Muscle of leg (tissue), 11 donors: ENCODE results near the gene KRT6B. TPM values are rescaled to one million over a fixed set of nuclear protein-coding genes. Genes with fewer than 3 reads are reported as not detected.

Source experiments
- DNase-seq: peaks from one replicate; pipeline ENCODE4 v3.0.0; 2013
- H3K27ac ChIP-seq: one replicate; pipeline ENCODE4 v1.5.1; 2013; ENCODE audit warnings: mild to moderate bottlenecking, low read length, control low read depth
- H3K27me3 ChIP-seq: one replicate; pipeline ENCODE4 v1.6.1; 2013; ENCODE audit warnings: low read length; ENCODE audit not compliant: control insufficient read depth, insufficient read depth
- H3K36me3 ChIP-seq: one replicate; pipeline ENCODE4 v1.6.1; 2013; ENCODE audit warnings: low read length; ENCODE audit not compliant: control insufficient read depth, insufficient read depth
- H3K4me1 ChIP-seq: one replicate; pipeline ENCODE4 v1.6.1; 2013; ENCODE audit warnings: low read length; ENCODE audit not compliant: control insufficient read depth, insufficient read depth
- H3K4me3 ChIP-seq: one replicate; pipeline ENCODE4 v1.5.1; 2013; ENCODE audit warnings: low read length, control low read depth
- H3K9me3 ChIP-seq: replicated peaks from 2 replicates; pipeline ENCODE4 v1.6.1; 2013; ENCODE audit warnings: low read depth, low read length; ENCODE audit not compliant: control insufficient read depth
- WGBS: methylation state at CpG from one replicate; pipeline ENCODE4 v1.1.5; 2013; ENCODE audit warnings: missing lambda C conversion rate; ENCODE audit not compliant: insufficient coverage; 5-methylcytosine and 5-hydroxymethylcytosine counted together
- polyA plus RNA-seq, 8 donors: library from polyadenylated mRNA; unstranded; fragments of 120-200 nt; gene quantifications; one replicate each; pipeline versions ENCODE4 v1.2.1 to v1.2.3, GENCODE V29; 2013; ENCODE audit warnings: inconsistent platforms in 1 of 8, low replicate concordance in 1 of 8; ENCODE audit not compliant: insufficient read length in 8 of 8, insufficient read depth in 1 of 8
- total RNA-seq: library from RNA; stranded (reverse); fragments of 120-200 nt; gene quantifications from one replicate; pipeline ENCODE4 v1.2.4, GENCODE V29; 2013

KRT6B gene
- total and polyA plus RNA-seq, 9 donors: 0.44 TPM; not detected in 8

DNA sequence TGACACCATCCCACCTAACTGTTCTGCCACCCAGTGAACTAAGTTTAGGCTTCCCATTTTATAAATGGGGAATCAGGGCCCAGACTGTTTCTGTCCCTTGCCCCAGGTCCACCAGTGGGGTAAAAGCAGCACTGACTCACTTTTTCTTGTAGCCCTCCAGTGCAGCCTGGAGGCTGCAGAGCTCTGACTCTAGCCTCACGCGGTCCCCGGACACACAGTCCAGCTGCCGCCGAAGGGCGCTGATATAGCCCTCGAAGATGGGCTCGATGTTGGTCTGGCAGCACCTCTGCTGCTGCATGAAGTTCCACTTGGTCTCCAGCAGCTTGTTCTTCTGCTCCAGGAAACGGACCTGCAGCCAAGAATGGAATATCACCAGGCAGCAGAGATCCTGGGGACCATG lies 48.4 kb downstream of the KRT6B start:
- Histone ChIP-seq H3K36me3 (no peaks in the 10 kb centered on the region), H3K9me3 (no peaks in the 10 kb centered on the region), H3K27me3 (peaks cover 4% of the 10 kb centered on the region), H3K4me1 (no peaks in the 10 kb centered on the region), H3K4me3 (no peak overlapping the region), H3K27ac (no peak overlapping the region)
- no peak for DNase-seq
- 80% methylated on average over 9 of the region's 9 CpGs for WGBS

DNA sequence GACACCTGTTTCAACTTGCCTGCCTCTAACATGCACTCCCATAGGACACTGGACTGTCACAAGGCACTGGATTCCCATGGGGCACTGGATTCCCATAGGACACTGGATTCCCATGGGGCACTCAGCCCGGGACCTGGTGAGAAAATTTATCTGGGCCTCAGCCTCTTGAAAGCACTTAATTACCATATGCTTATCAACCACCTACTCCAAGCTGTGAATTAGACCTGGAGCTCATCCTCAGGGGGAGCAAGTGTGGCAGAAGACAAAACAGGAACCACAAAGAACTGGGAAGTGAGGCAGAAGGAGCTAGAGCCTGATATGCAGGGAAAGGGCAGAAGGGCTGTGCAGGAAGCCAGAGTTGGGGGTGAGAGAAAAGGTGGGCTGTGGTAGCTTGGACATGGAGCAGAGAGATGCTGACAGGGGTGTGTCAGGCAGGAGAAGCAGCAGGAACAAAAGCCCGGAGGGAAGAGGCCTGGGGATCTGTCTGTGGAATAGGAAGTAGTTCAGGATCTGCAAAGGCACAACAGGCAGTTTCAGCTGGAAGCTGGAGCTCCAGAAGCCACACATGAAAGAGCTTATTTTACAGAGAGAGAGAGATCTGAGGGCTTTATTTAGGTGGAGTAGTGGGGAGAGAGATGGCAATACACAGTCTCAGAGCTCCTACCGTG lies 48.9 kb downstream of the KRT6B start:
- Histone ChIP-seq H3K9me3 (no peaks in the 10 kb centered on the region), H3K4me3 (no peak overlapping the region), H3K27ac (no peak overlapping the region), H3K36me3 (no peaks in the 10 kb centered on the region), H3K27me3 (peaks cover 5% of the 10 kb centered on the region), H3K4me1 (no peaks in the 10 kb centered on the region)
- DNase-seq: no peak
- 27% methylated on average over 1 of the region's 3 CpGs for WGBS

DNA sequence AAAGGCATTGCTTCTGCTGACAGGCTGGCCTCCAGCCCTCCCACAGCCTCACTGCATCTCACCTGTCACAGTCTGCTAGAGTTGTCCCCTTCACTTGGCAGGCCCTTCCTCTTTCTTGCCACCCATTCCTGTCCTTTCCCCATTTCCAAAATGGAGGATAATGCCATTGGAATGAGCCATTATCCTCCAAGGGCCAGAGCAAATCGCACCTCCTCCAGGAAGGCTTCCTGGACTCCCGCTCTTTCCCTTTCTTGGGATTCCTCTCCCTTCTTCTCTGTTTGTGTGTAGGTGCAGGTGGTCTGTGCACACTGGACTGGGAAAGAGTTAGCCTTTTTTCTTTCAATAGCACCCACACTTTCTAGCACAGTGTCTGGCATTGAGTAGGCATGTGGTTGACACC lies 49.6 kb downstream of the KRT6B start:
- H3K27ac ChIP-seq: no peak overlapping the region
- peaks cover 5% of the 10 kb centered on the region for H3K27me3 ChIP-seq
- H3K9me3 ChIP-seq: no peaks in the 10 kb centered on the region
- WGBS: no CpG with 5 or more reads among the region's 2 CpGs
- no peak for DNase-seq
- no peak overlapping the region for H3K4me3 ChIP-seq
- no peaks in the 10 kb centered on the region for H3K36me3 ChIP-seq
- no peaks in the 10 kb centered on the region for H3K4me1 ChIP-seq

DNA sequence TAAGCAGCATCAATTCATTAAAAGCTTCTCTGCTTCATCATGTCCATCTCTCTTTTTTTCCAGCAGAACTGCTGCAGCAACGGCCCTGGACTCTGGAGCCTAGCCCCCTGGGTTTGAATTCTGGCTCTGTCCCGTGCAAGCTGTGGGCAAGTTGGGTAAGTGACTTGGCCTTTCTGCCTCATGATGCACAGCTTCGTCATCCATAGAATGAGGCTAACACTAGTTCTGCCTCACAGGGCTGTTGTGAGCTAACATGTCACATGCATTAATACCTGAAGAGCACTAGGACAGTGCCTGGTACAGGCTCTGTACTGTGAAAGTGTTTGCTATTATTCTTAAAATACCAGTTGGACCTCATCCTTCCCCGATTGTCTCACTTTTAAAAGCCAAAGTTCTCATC lies 50.0 kb downstream of the KRT6B start:
- Histone ChIP-seq H3K4me3 (no peak overlapping the region), H3K27ac (no peak overlapping the region), H3K27me3 (peaks cover 8% of the 10 kb centered on the region), H3K4me1 (no peaks in the 10 kb centered on the region), H3K36me3 (no peaks in the 10 kb centered on the region), H3K9me3 (no peaks in the 10 kb centered on the region)
- 84% methylated on average over 3 of the region's 4 CpGs for WGBS
- no peak for DNase-seq

DNA sequence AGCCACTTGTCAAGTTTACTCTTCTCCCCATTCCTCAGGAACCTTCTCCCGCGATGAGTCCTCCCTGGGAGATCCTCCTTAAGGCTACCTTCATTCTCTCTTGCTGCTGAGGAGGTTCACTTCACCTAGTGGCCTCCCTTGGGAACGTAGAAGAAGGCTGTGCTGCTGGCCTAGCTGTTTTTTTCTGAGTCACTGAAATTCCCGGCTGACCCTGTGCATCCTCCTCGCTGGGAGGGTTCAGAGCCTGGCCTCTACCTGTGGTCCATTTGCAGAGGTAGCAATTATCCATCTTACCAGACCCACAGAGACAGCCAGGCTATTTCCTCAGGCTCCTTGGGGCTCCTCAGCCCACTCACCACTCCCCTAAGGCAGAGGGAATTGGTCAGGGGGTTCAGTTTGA lies 50.4 kb downstream of the KRT6B start:
- 90% methylated on average over 5 of the region's 5 CpGs for WGBS
- Histone ChIP-seq H3K4me1 (no peaks in the 10 kb centered on the region), H3K27me3 (peaks cover 11% of the 10 kb centered on the region), H3K9me3 (no peaks in the 10 kb centered on the region), H3K4me3 (no peak overlapping the region), H3K27ac (no peak overlapping the region), H3K36me3 (no peaks in the 10 kb centered on the region)
- DNase-seq: no peak

DNA sequence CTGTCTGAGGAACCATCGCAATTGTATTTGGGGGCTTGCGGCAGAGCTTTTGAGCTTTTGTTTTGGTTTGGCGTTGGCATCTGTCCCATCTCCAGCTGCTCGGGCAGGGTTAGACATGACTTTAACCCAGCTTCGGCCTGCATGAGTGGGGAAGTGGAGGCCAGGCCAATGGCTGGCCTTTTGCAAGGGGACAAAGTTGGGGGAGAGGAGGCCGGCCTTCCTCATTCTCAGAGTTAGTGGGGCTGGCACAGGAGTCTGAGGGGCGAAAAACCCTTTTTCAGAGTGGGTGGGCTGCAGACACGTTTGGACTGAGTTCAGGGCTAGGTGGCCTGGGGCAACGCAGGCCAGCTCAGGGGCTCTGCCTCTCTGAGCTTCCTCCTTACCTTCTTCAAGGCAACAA lies 51.0 kb downstream of the KRT6B start:
- Histone ChIP-seq H3K9me3 (no peaks in the 10 kb centered on the region), H3K27ac (no peak overlapping the region), H3K4me1 (no peaks in the 10 kb centered on the region), H3K27me3 (peaks cover 13% of the 10 kb centered on the region), H3K4me3 (no peak overlapping the region), H3K36me3 (no peaks in the 10 kb centered on the region)
- DNase-seq: no peak
- 84% methylated on average over 9 of the region's 9 CpGs for WGBS

DNA sequence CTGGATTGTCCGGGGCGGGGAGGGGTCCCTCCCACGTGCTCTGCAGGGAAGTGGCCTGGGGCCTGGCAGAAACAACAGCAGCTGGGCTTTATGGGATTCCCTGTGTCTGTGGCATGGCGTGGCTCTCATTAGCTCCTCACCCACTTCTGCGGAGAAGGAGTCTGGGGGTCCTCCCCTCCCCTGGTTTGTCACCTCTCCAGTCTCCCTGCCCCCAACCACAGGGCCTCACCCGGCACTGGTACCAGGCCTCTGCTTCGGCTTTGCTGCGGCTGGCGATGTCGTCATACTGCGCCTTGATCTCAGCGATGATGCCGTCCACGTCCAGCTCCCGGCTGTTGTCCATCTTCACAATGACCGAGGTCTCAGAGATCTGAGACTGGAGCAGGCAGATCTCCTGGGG lies 52.2 kb downstream of the KRT6B start:
- DNase-seq: no peak
- Histone ChIP-seq H3K36me3 (no peaks in the 10 kb centered on the region), H3K4me1 (no peaks in the 10 kb centered on the region), H3K4me3 (no peak overlapping the region), H3K27me3 (peaks cover 15% of the 10 kb centered on the region), H3K9me3 (no peaks in the 10 kb centered on the region), H3K27ac (no peak overlapping the region)
- 83% methylated on average over 16 of the region's 16 CpGs for WGBS

DNA sequence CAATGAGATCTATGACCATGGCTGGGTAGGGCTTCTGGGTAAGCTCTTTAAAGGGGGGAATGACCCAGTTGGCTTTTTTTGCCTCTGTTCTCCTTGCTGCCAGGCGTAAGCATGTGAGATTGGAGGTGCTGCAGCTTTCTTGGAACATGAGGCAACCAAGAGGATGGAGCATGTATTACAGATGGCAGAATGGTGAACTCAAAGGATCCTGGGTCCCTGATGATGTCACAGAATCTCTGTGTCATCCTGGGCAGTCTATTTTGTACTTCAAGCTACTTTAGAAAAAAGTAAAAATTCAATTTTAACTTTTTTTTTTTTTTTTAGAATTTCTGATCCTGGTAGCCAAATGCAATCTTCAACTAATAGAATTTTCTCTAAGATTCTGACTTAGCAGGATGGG lies 53.8 kb downstream of the KRT6B start:
- H3K4me3 ChIP-seq: no peak overlapping the region
- DNase-seq: no peak
- no peaks in the 10 kb centered on the region for H3K36me3 ChIP-seq
- no peaks in the 10 kb centered on the region for H3K9me3 ChIP-seq
- H3K27me3 ChIP-seq: peaks cover 15% of the 10 kb centered on the region
- H3K27ac ChIP-seq: no peak overlapping the region
- H3K4me1 ChIP-seq: no peaks in the 10 kb centered on the region
- 67% methylated on average over 1 of the region's 1 CpG for WGBS

DNA sequence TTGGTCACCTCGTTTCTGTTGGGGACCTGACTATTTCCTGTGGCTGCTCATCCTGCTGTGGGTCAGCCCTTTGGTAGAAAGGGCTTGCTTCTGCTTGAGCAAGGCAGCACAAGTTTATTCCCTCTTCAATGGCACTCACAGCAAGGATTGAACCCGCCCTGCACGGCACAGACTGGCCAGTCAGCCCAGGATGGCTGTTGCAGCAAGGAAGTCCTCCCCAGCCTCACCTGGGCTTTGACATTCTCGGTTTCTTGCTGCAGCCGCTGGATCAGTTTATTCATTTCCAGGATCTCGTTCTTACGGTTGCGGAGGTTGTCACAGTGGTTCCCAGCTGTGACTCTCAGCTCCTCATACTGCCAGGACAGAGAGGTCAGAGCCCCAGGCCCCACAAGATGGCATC lies 55.3 kb downstream of the KRT6B start:
- Histone ChIP-seq H3K36me3 (no peaks in the 10 kb centered on the region), H3K9me3 (no peaks in the 10 kb centered on the region), H3K4me1 (peaks cover 2% of the 10 kb centered on the region), H3K27ac (no peak overlapping the region), H3K4me3 (no peak overlapping the region), H3K27me3 (peaks cover 15% of the 10 kb centered on the region)
- no peak for DNase-seq
- 71% methylated on average over 8 of the region's 8 CpGs for WGBS
